Lung (tissue), 12 donors: ENCODE results near the gene C1orf53. TPM values are rescaled to one million over a fixed set of nuclear protein-coding genes. Genes with fewer than 3 reads are reported as not detected.
A peak's percentile ranks its signal among the peaks of the same experiment; 100 is the strongest.

Experiments
- ATAC-seq: fragments of 200-7000 bp; cut with Tn5 transposase; one replicate; pipeline ENCODE4 v1.9.1; 2020; ENCODE audit warnings: moderate number of reproducible peaks; ENCODE audit not compliant: insufficient read depth, low FRiP score
- DNase-seq, 3 donors: peaks; one replicate each; pipeline ENCODE4 v3.0.0-alpha.2; 2013 to 2017
- H3K27ac ChIP-seq, 2 donors: one replicate each; pipeline ENCODE4 v1.5.1; 2013; ENCODE audit warnings: mild to moderate bottlenecking in 2 of 2, moderate library complexity in 2 of 2, control low read depth in 1 of 2, inconsistent platforms in 1 of 2, low read depth in 1 of 2, low read length in 1 of 2
- H3K27me3 ChIP-seq, 3 donors: one replicate each; pipeline ENCODE4 v1.5.1; 2013; ENCODE audit warnings: low read length in 2 of 3; ENCODE audit not compliant: control insufficient read depth in 3 of 3, insufficient read depth in 3 of 3
- H3K36me3 ChIP-seq, 4 donors: one replicate each; pipeline ENCODE4 v1.5.1; 2013; ENCODE audit warnings: low read length in 4 of 4, mild to moderate bottlenecking in 1 of 4, moderate library complexity in 1 of 4; ENCODE audit not compliant: control insufficient read depth in 4 of 4, insufficient read depth in 4 of 4
- H3K4me1 ChIP-seq, 5 donors: one replicate each; pipeline ENCODE4 v1.5.1; 2013; ENCODE audit warnings: low read length in 5 of 5, mild to moderate bottlenecking in 2 of 5, moderate library complexity in 1 of 5; ENCODE audit not compliant: control insufficient read depth in 5 of 5, insufficient read depth in 5 of 5
- H3K4me3 ChIP-seq: one replicate; pipeline ENCODE4 v1.5.1; 2013; ENCODE audit warnings: mild to moderate bottlenecking, control low read depth, moderate library complexity
- H3K9ac ChIP-seq, 2 donors: one replicate each; pipeline ENCODE4 v1.5.1; 2013; ENCODE audit warnings: low read length in 2 of 2, control low read depth in 1 of 2; ENCODE audit not compliant: insufficient read depth in 1 of 2
- H3K9me3 ChIP-seq, 4 donors: one replicate each; pipeline ENCODE4 v1.5.1; 2013; ENCODE audit warnings: low read length in 3 of 4, mild to moderate bottlenecking in 1 of 4, moderate library complexity in 1 of 4; ENCODE audit not compliant: control insufficient read depth in 4 of 4, insufficient read depth in 3 of 4
- WGBS, 2 donors: extraction: QIAGEN DNeasy Blood & Tissue Kit; methylation state at CpG; one replicate each; pipeline ENCODE4 v1.1.7; 2013; 5-methylcytosine and 5-hydroxymethylcytosine counted together
- polyA plus RNA-seq, 2 donors: library from polyadenylated mRNA; stranded (reverse); fragments of 200-250 nt; gene quantifications; one replicate each; pipeline ENCODE4 v1.2.1, GENCODE V29; 2013
- total RNA-seq, 2 donors: library from RNA; depleted of rRNA in 1 of 2; stranded (reverse); fragments of >200 nt in 1 of 2; gene quantifications; one replicate each; pipeline ENCODE4 v1.2.1, GENCODE V29; 2014 to 2021
- TF ChIP-seq, protein P1 (sequence below): IDR thresholded peaks from 2 replicates; pipeline ENCODE4 v1.5.1; 2012; ENCODE audit warnings: mild to moderate bottlenecking; ENCODE audit errors: control extremely low read depth, extremely low read depth
- donor health status: control.
- donor health status: control.
- donor health status: Bipolar disorder and iron deficiency.
- donor health status: healthy.
- donor health status: DM: yes; HTN: yes; CAD: no.

C1orf53 gene
- total and polyA plus RNA-seq, 4 donors: 3.6 to 23.7 (median 7.4) TPM

DNA sequence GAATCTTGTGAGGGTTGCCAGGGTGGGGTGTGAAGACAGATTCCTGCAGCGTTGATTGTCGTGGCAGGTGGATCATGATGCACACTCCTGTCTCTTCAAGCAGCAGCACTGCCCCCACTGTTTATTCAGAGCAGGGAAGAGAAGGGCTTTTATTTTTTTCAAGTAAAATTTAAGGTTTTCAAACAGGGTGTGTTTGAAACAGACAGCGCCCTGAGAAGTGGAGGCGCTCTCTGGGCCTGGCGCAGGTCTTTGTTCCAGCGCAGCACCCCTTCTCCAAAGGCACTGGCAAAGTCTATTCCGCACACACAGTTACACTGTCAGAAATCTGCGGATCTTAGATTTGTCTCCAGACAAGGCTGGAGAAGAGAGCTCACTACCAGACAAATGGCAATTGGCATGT lies 7.0 kb downstream of the C1orf53 start:
- TF ChIP-seq, protein P1, sequence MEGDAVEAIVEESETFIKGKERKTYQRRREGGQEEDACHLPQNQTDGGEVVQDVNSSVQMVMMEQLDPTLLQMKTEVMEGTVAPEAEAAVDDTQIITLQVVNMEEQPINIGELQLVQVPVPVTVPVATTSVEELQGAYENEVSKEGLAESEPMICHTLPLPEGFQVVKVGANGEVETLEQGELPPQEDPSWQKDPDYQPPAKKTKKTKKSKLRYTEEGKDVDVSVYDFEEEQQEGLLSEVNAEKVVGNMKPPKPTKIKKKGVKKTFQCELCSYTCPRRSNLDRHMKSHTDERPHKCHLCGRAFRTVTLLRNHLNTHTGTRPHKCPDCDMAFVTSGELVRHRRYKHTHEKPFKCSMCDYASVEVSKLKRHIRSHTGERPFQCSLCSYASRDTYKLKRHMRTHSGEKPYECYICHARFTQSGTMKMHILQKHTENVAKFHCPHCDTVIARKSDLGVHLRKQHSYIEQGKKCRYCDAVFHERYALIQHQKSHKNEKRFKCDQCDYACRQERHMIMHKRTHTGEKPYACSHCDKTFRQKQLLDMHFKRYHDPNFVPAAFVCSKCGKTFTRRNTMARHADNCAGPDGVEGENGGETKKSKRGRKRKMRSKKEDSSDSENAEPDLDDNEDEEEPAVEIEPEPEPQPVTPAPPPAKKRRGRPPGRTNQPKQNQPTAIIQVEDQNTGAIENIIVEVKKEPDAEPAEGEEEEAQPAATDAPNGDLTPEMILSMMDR: no peak
- Histone ChIP-seq H3K9me3 (no peaks in the 10 kb centered on the region), H3K4me1 (peaks cover 0 to 29% (median 8%) of the 10 kb centered on the region in 5 donors), H3K4me3 (no peak overlapping the region), H3K27ac (no peak overlapping the region), H3K9ac (no peak overlapping the region), H3K27me3 (peaks cover 3 to 99% (median 98%) of the 10 kb centered on the region in 3 donors), H3K36me3 (no peaks in the 10 kb centered on the region)
- peak in 1 of 3 donors; percentile 11 for DNase-seq
- no peak for ATAC-seq
- WGBS, 2 donors: 12 to 24% methylated on average over 8 of the region's 8 CpGs

DNA sequence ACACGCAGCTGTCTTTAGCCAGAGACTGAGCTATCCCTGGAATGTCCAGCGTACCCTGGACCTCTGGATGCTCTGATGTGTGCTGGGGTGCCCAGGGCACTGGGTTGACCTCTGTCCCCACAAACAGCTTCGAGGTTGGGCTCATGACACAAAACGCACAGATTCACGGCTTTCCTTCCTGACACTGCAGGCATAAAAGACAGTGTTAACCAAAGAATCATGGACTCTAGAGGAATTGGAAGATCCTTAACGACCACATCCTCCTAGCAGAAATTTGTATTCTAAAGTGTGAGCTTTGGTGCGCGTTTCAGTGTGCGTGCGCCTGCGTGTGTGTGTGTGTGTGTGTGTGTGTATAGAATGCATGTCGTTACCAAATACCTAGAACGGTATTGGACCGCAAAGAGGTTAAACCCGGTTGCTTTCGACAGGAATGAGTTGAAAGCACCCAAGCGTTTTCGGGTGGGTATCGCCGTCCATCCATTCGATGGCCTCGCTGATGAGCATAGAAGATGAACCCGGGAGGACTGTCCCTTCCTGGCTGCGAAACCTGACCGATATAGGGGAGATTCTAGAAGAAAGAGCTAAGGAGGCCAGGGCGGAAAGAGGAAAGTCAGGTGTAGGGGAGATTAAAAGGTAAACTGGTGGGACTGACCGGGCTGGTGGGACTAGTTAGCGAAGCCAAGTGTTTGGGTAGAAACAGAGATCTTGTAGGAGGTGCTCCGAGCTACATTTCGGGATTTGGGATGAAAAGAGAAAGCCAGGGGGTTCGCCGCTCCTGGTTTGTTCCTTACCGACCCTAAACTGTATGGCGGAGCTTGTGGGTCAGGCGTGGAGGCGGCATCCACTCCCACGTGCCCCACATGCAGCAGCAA lies 7.9 kb downstream of the C1orf53 start:
- TF ChIP-seq, protein P1: no peak
- H3K9me3 ChIP-seq: no peaks in the 10 kb centered on the region
- peaks cover 3 to 99% (median 98%) of the 10 kb centered on the region in 3 donors for H3K27me3 ChIP-seq
- WGBS, 2 donors: 8 to 9% methylated on average over 37 of the region's 37 CpGs
- H3K27ac ChIP-seq: no peak overlapping the region
- peak in 1 of 3 donors; percentile 27 for DNase-seq
- ATAC-seq: no peak
- H3K9ac ChIP-seq: no peak overlapping the region
- no peaks in the 10 kb centered on the region for H3K36me3 ChIP-seq
- H3K4me3 ChIP-seq: no peak overlapping the region
- peaks cover 0 to 29% (median 8%) of the 10 kb centered on the region in 5 donors for H3K4me1 ChIP-seq

DNA sequence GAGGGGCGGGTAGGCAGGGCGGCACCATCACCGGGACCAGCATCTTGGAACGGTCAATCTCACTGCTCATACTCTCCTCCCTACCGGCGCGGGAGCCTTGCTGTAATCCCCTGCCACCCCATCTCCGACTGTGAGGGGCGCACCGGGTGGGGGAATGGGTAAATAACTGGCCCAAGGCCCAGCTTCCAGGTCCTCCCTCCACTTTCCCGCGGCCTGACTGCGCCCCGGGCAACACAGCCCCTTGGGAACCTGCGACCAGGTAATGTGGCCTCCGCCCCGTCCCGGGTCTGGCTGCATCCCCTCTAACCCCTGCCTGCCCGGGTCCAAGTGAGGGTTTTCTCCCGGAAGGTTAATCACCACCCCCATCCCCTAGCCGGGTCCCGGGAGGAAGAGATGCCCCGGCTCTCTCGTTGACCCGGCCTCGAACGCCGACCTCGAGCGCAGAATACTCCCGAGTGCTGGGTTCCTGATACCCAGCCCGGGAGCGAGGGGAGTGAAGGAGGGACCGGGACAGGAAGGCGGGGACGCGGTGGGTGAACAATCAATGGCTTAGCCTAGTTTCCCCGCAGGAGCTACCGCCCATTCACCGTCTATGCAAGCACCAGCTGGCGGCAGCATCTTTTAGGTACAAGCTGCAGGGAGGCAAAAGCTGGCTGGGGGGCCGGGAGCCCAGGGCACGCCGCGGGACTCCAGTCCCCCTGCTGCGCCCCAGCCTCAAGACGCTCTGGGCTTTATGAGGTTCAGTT lies 8.9 kb downstream of the C1orf53 start:
- H3K4me1 ChIP-seq: peaks cover 0 to 38% (median 12%) of the 10 kb centered on the region in 5 donors
- H3K27ac ChIP-seq: no peak overlapping the region
- TF ChIP-seq, protein P1: no peak
- peaks cover 3 to 99% (median 98%) of the 10 kb centered on the region in 3 donors for H3K27me3 ChIP-seq
- no peak overlapping the region for H3K9ac ChIP-seq
- no peaks in the 10 kb centered on the region for H3K36me3 ChIP-seq
- 2% methylated on average over 47 of the region's 47 CpGs for WGBS, 2 donors
- DNase-seq (peak in 1 of 3 donors; percentile 13), ATAC-seq (no peak)
- no peak overlapping the region for H3K4me3 ChIP-seq
- no peaks in the 10 kb centered on the region for H3K9me3 ChIP-seq
